Astrocyte of the spinal cord (primary cell): Measurements from ENCODE around the gene CIAO2B.
"Not testable (repeated sequence)": the region's sequence is repeated elsewhere in the genome, so short reads cannot be mapped to it uniquely, and the experiment has no call there.

ENCODE experiments used
- DNase-seq: peaks from one replicate; pipeline ENCODE4 v3.0.0; 2011; ENCODE audit warnings: low read depth, low spot score
- H3K4me3 ChIP-seq: 2 replicates; pipeline ENCODE4 v1.5.1; 2011; ENCODE audit warnings: low read depth, mild to moderate bottlenecking, low read length, moderate library complexity
- CTCF ChIP-seq: IDR thresholded peaks from 2 replicates; pipeline ENCODE4 v1.5.1; 2012; ENCODE audit warnings: low read depth, mild to moderate bottlenecking, low read length, inconsistent platforms
- in situ Hi-C: cut with HindIII; loops from 2 replicates; pipeline ENCODE4 v1.10.0; 2017; ENCODE audit warnings: low sequenced_read_pairs

CIAO2B gene

GRCh38 chr16:66936462-66936861 is 2.3 kb upstream of the CIAO2B start:
- TF ChIP-seq CTCF = no peak
- H3K4me3 ChIP-seq = no peak overlapping the region
- DNase-seq = no peak
- in situ Hi-C loops = no loop called here

GRCh38 chr16:66935314-66936011 is 1.3 kb upstream of the CIAO2B start, which contains the start of gene CES2:
Gene CES2 (plus strand): TSS chr16:66935516. CDS start chr16:66935636, 120 bp downstream.
- peak within 1 kb of the TSS; percentile 97 for H3K4me3 ChIP-seq
- in situ Hi-C loops = no loop called here
- peak; percentile 34 for DNase-seq
- no peak for TF ChIP-seq CTCF

GRCh38 chr16:66934839-66935313 is 674 bp upstream of the CIAO2B start:
- H3K4me3 ChIP-seq = peak overlapping the region; percentile 97
- DNase-seq, in situ Hi-C loops: not testable (repeated sequence)

- no peak for TF ChIP-seq CTCF
- peak overlapping the region; percentile 97 for H3K4me3 ChIP-seq
- DNase-seq = no peak
- in situ Hi-C loops = no loop called here
These were observed 445 bp downstream of the CIAO2B start for GRCh38 chr16:66933776-66934137.

- in situ Hi-C loops = no loop called here
- DNase-seq = no peak
- TF ChIP-seq CTCF = no peak
- H3K4me3 ChIP-seq = no peak overlapping the region
These were observed 2.1 kb downstream of the CIAO2B start for GRCh38 chr16:66932076-66932475.

- no peak for TF ChIP-seq CTCF
- no peak for DNase-seq
- in situ Hi-C loops = no loop called here
- no peak overlapping the region for H3K4me3 ChIP-seq
These were observed 2.5 kb downstream of the CIAO2B start for GRCh38 chr16:66931665-66932064.

- in situ Hi-C loops = no loop called here
- DNase-seq = no peak
- H3K4me3 ChIP-seq = no peak overlapping the region
- no peak for TF ChIP-seq CTCF
These were observed 4.0 kb downstream of the CIAO2B start for GRCh38 chr16:66930189-66930588.
